Parathyroid adenoma (tissue), 2 donors: ENCODE data around the gene MRPS11.
"Not testable (repeated sequence)": the region's sequence is repeated elsewhere in the genome, so short reads cannot be mapped to it uniquely, and the experiment has no call there.

Experiments used
- H2AFZ ChIP-seq: fragments of 300-600 bp; sonication (generic); one replicate; pipeline ENCODE4 v1.7.0; 2017; ENCODE audit warnings: antibody characterized with exemption, mild to moderate bottlenecking
- H3K27ac ChIP-seq: fragments of 300-600 bp; sonication (generic); one replicate; pipeline ENCODE4 v1.7.0; 2017
- H3K27me3 ChIP-seq: fragments of 300-600 bp; sonication (generic); one replicate; pipeline ENCODE4 v1.7.0; 2017; ENCODE audit warnings: low read length; ENCODE audit not compliant: control insufficient read depth, insufficient read depth
- H3K36me3 ChIP-seq: fragments of 300-600 bp; sonication (generic); one replicate; pipeline ENCODE4 v1.7.0; 2017; ENCODE audit warnings: low read length; ENCODE audit not compliant: control insufficient read depth, insufficient read depth
- H3K4me1 ChIP-seq: fragments of 300-600 bp; sonication (generic); one replicate; pipeline ENCODE4 v1.7.0; 2017; ENCODE audit warnings: control low read depth
- H3K4me2 ChIP-seq: fragments of 300-600 bp; sonication (generic); one replicate; pipeline ENCODE4 v1.7.0; 2017; ENCODE audit warnings: low read length
- H3K4me3 ChIP-seq: fragments of 300-600 bp; sonication (generic); one replicate; pipeline ENCODE4 v1.7.0; 2017; ENCODE audit warnings: low read depth, low read length
- H3K79me2 ChIP-seq: fragments of 300-600 bp; sonication (generic); one replicate; pipeline ENCODE4 v1.7.0; 2017; ENCODE audit warnings: control low read depth
- H3K9ac ChIP-seq: fragments of 300-600 bp; sonication (generic); one replicate; pipeline ENCODE4 v1.7.0; 2017; ENCODE audit warnings: mild to moderate bottlenecking
- H3K9me3 ChIP-seq: fragments of 300-600 bp; sonication (generic); one replicate; pipeline ENCODE4 v1.7.0; 2017; ENCODE audit warnings: low read length; ENCODE audit not compliant: control insufficient read depth
- CTCF ChIP-seq: fragments of 300-600 bp; sonication (generic); IDR thresholded peaks from one replicate; pipeline ENCODE4 v1.7.0; 2017; ENCODE audit warnings: antibody characterized with exemption, mild to moderate bottlenecking
- donor health status: primary hyperparathyroidism.

MRPS11 gene

GRCh38 chr15:88433046-88433685, 34.3 kb upstream of the MRPS11 start:
- TF ChIP-seq CTCF: no peak
- no peak overlapping the region for H3K4me2 ChIP-seq
- H3K4me3 ChIP-seq: no peak overlapping the region
- H3K27me3 ChIP-seq: no peaks in the 10 kb centered on the region
- no peaks in the 10 kb centered on the region for H3K36me3 ChIP-seq
- no peak overlapping the region for H3K27ac ChIP-seq
- H2AFZ ChIP-seq: no peak overlapping the region
- no peaks in the 10 kb centered on the region for H3K4me1 ChIP-seq
- no peak overlapping the region for H3K9ac ChIP-seq
- H3K9me3 ChIP-seq: no peaks in the 10 kb centered on the region
- H3K79me2 ChIP-seq: no peaks in the 10 kb centered on the region

GRCh38 chr15:88434106-88434505, 33.4 kb upstream of the MRPS11 start:
- H3K27ac ChIP-seq, H3K79me2 ChIP-seq, H3K4me3 ChIP-seq, H2AFZ ChIP-seq, H3K4me1 ChIP-seq, H3K36me3 ChIP-seq, H3K9ac ChIP-seq, H3K9me3 ChIP-seq, H3K27me3 ChIP-seq, H3K4me2 ChIP-seq: not testable (repeated sequence)

- Histone ChIP-seq H3K4me1 (no peaks in the 10 kb centered on the region), H3K4me3 (no peak overlapping the region), H2AFZ (no peak overlapping the region), H3K9ac (no peak overlapping the region), H3K9me3 (no peaks in the 10 kb centered on the region), H3K4me2 (no peak overlapping the region), H3K27ac (no peak overlapping the region), H3K36me3 (no peaks in the 10 kb centered on the region), H3K27me3 (no peaks in the 10 kb centered on the region), H3K79me2 (no peaks in the 10 kb centered on the region)
- no peak for TF ChIP-seq CTCF
These were observed 29.3 kb upstream of the MRPS11 start for GRCh38 chr15:88438181-88438580.

- H3K27me3 ChIP-seq: no peaks in the 10 kb centered on the region
- no peak for TF ChIP-seq CTCF
These were observed 27.5 kb upstream of the MRPS11 start for GRCh38 chr15:88440021-88440420.

GRCh38 chr15:88441076-88441730, 26.3 kb upstream of the MRPS11 start:
- Histone ChIP-seq H3K4me1 (no peaks in the 10 kb centered on the region), H3K27ac (no peak overlapping the region), H2AFZ (no peak overlapping the region), H3K27me3 (no peaks in the 10 kb centered on the region), H3K4me3 (no peak overlapping the region), H3K9me3 (no peaks in the 10 kb centered on the region), H3K9ac (no peak overlapping the region), H3K4me2 (no peak overlapping the region), H3K36me3 (no peaks in the 10 kb centered on the region), H3K79me2 (no peaks in the 10 kb centered on the region)
- TF ChIP-seq CTCF: no peak

More at GRCh38 chr15:88440021-88440420, 27.5 kb upstream of the MRPS11 start:
- Histone ChIP-seq H3K4me3 (no peak overlapping the region), H3K4me2 (no peak overlapping the region), H3K36me3 (no peaks in the 10 kb centered on the region), H3K27ac (no peak overlapping the region), H2AFZ (no peak overlapping the region), H3K79me2 (no peaks in the 10 kb centered on the region), H3K9ac (no peak overlapping the region), H3K4me1 (no peaks in the 10 kb centered on the region), H3K9me3 (no peaks in the 10 kb centered on the region)
